HEK293 (cell line): ENCODE results near the gene OBSCN.

Experiments
- CTCF ChIA-PET: fragments of 350-600 bp; formaldehyde crosslinking; extraction: SDS; loops from one replicate; lab custom pipeline; 2021; ENCODE audit warnings: antibody characterized with exemption; lab: Yijun Ruan, JAX
- POLR2A ChIA-PET: fragments of 300-600 bp; formaldehyde crosslinking; extraction: SDS; loops from one replicate; lab custom pipeline; 2020; ENCODE audit warnings: antibody characterized with exemption, inconsistent platforms; lab: Yijun Ruan, JAX
- H3K27ac ChIP-seq: fragments of 200-500 bp; sonication (Bioruptor generic); 2 replicates; pipeline ENCODE4 v1.5.1; 2014; ENCODE audit warnings: low read depth, low read length, control low read depth, inconsistent platforms; ENCODE audit errors: extremely low read depth
- H3K36me3 ChIP-seq, 2 experiments: fragments of 200-500 bp in 1 of 2; sonication (Bioruptor generic) in 1 of 2; 1 replicate in 1 of 2; 2 replicates in 1 of 2; pipeline ENCODE4 v1.5.1; 2014 to 2017; ENCODE audit warnings: inconsistent platforms in 2 of 2, low read length in 2 of 2; ENCODE audit not compliant: control insufficient read depth in 2 of 2, insufficient read depth in 1 of 2
- H3K4me1 ChIP-seq: fragments of 200-500 bp; sonication (Bioruptor generic); 2 replicates; pipeline ENCODE4 v1.5.1; 2014; ENCODE audit warnings: mild to moderate bottlenecking, low read length, inconsistent platforms; ENCODE audit not compliant: control insufficient read depth, insufficient read depth
- H3K4me3 ChIP-seq: 2 replicates; pipeline ENCODE4 v1.5.1; 2011; ENCODE audit warnings: low read depth, mild to moderate bottlenecking, control low read depth, low read length, moderate library complexity
- H3K9me3 ChIP-seq: fragments of 200-500 bp; sonication (Bioruptor generic); 2 replicates; pipeline ENCODE4 v1.5.1; 2014; ENCODE audit warnings: low read depth, low read length, inconsistent platforms; ENCODE audit not compliant: control insufficient read depth, insufficient read depth
- ATF2 ChIP-seq: fragments of 450-650 bp; formaldehyde crosslinking; IDR thresholded peaks from 2 replicates; pipeline ENCODE4 v1.5.1; 2016; ENCODE audit warnings: missing biosample characterization, missing genetic modification characterization, low read depth
- BCL11A ChIP-seq: fragments of 450-650 bp; formaldehyde crosslinking; IDR thresholded peaks from 2 replicates; pipeline ENCODE4 v1.5.1; 2016; ENCODE audit warnings: low read depth, missing biosample characterization, missing genetic modification characterization
- GLI4 ChIP-seq: fragments of 450-650 bp; formaldehyde crosslinking; IDR thresholded peaks from 2 replicates; pipeline ENCODE4 v1.5.1; 2016; ENCODE audit warnings: missing biosample characterization, missing genetic modification characterization
- GLIS2 ChIP-seq: fragments of 450-650 bp; formaldehyde crosslinking; IDR thresholded peaks from 2 replicates; pipeline ENCODE4 v1.5.1; 2016; ENCODE audit warnings: missing biosample characterization, missing genetic modification characterization
- KLF8 ChIP-seq: fragments of 450-650 bp; formaldehyde crosslinking; IDR thresholded peaks from 2 replicates; pipeline ENCODE4 v1.5.1; 2016; ENCODE audit warnings: missing biosample characterization, missing genetic modification characterization
- ZBTB17 ChIP-seq: fragments of 450-650 bp; formaldehyde crosslinking; IDR thresholded peaks from 2 replicates; pipeline ENCODE4 v1.5.1; 2016; ENCODE audit warnings: missing biosample characterization, missing genetic modification characterization
- ZBTB26 ChIP-seq: fragments of 450-650 bp; formaldehyde crosslinking; optimal IDR thresholded peaks from 2 replicates; pipeline ENCODE3; 2016; ENCODE audit warnings: missing biosample characterization, mild to moderate bottlenecking, missing genetic modification characterization
- ZBTB48 ChIP-seq: fragments of 450-650 bp; formaldehyde crosslinking; IDR thresholded peaks from 2 replicates; pipeline ENCODE4 v1.5.1; 2016; ENCODE audit warnings: missing biosample characterization, missing genetic modification characterization
- ZBTB8A ChIP-seq: fragments of 450-650 bp; formaldehyde crosslinking; IDR thresholded peaks from 2 replicates; pipeline ENCODE4 v1.5.1; 2016; ENCODE audit warnings: missing biosample characterization, missing genetic modification characterization
- ZNF10 ChIP-seq: fragments of 450-650 bp; formaldehyde crosslinking; IDR thresholded peaks from 2 replicates; pipeline ENCODE4 v1.5.1; 2017; ENCODE audit warnings: missing biosample characterization, missing genetic modification characterization
- ZNF132 ChIP-seq: fragments of 450-650 bp; formaldehyde crosslinking; IDR thresholded peaks from 2 replicates; pipeline ENCODE4 v1.5.1; 2017; ENCODE audit warnings: missing biosample characterization, missing genetic modification characterization, borderline replicate concordance
- ZNF23 ChIP-seq: fragments of 450-650 bp; formaldehyde crosslinking; IDR thresholded peaks from 2 replicates; pipeline ENCODE4 v1.5.1; 2016; ENCODE audit warnings: missing biosample characterization, missing genetic modification characterization, borderline replicate concordance
- ZNF248 ChIP-seq: fragments of 450-650 bp; formaldehyde crosslinking; IDR thresholded peaks from 2 replicates; pipeline ENCODE4 v1.5.1; 2017; ENCODE audit warnings: missing biosample characterization, missing genetic modification characterization
- ZNF521 ChIP-seq: fragments of 450-650 bp; formaldehyde crosslinking; IDR thresholded peaks from 2 replicates; pipeline ENCODE4 v1.5.1; 2017; ENCODE audit warnings: missing biosample characterization, mild to moderate bottlenecking, missing genetic modification characterization
- ZNF548 ChIP-seq: fragments of 450-650 bp; formaldehyde crosslinking; IDR thresholded peaks from 2 replicates; pipeline ENCODE4 v1.5.1; 2016; ENCODE audit warnings: missing biosample characterization, missing genetic modification characterization
- ZNF600 ChIP-seq: fragments of 450-650 bp; formaldehyde crosslinking; IDR thresholded peaks from 2 replicates; pipeline ENCODE4 v1.5.1; 2016; ENCODE audit warnings: missing biosample characterization, missing genetic modification characterization
- ZNF776 ChIP-seq: fragments of 450-650 bp; formaldehyde crosslinking; IDR thresholded peaks from 2 replicates; pipeline ENCODE4 v1.5.0; 2017; ENCODE audit warnings: missing biosample characterization, missing genetic modification characterization, borderline replicate concordance
- ZNF785 ChIP-seq: fragments of 450-650 bp; formaldehyde crosslinking; IDR thresholded peaks from 2 replicates; pipeline ENCODE4 v1.5.1; 2016; ENCODE audit warnings: missing biosample characterization, missing genetic modification characterization

OBSCN gene

GRCh38 chr1:228374711-228375577 lies 167.1 kb downstream of the OBSCN start:
- POLR2A ChIA-PET, result no interaction called here
- CTCF ChIA-PET, result interaction anchor here (0.6 kb wide), 2 partner anchors 210 to 322 kb away, joined by 3 read pairs; partner anchors contain the start of gene IBA57
- peaks cover 3% of the 10 kb centered on the region; the same call in 1 of the 2 replicates for H3K4me1 ChIP-seq
- H3K27ac ChIP-seq, result no peak overlapping the region
- H3K4me3 ChIP-seq, result no peak overlapping the region
- no peaks in the 10 kb centered on the region for H3K36me3 ChIP-seq
- TF ChIP-seq ZBTB48 (tag by site-specific recombination), result peak; percentile 52; the same call in 1 of the 2 replicates
- TF ChIP-seq ZNF521 (tag by site-specific recombination), result no peak
- no peak for TF ChIP-seq ZNF785 (tag by site-specific recombination)
- TF ChIP-seq BCL11A (tag by site-specific recombination), result peak; percentile 7; the same call in 1 of the 2 replicates
- no peak for TF ChIP-seq ZNF132 (tag by site-specific recombination)
- peak; percentile 78 for TF ChIP-seq GLIS2
- H3K9me3 ChIP-seq, result no peaks in the 10 kb centered on the region

- no peak for TF ChIP-seq ZNF248 (tag by site-specific recombination)
- peak; percentile 95 for TF ChIP-seq ZNF10
- Histone ChIP-seq H3K4me1 (peaks cover 3% of the 10 kb centered on the region; the same call in 1 of the 2 replicates), H3K4me3 (no peak overlapping the region), H3K9me3 (no peaks in the 10 kb centered on the region), H3K27ac (no peak overlapping the region), H3K36me3 (no peaks in the 10 kb centered on the region)
- ChIA-PET POLR2A (interaction anchor here (1.6 kb wide), 1 partner anchor 82 kb away, joined by 4 read pairs; a partner anchor contains a TSS), CTCF (interaction anchor here (0.7 kb wide), 1 partner anchor 895 kb away, joined by 3 read pairs; no protein-coding TSS in a partner anchor)
Measured at GRCh38 chr1:228375578-228376261, 167.9 kb downstream of the OBSCN start.

GRCh38 chr1:228376262-228376628 lies 168.4 kb downstream of the OBSCN start:
- POLR2A ChIA-PET, result interaction anchor here (1.6 kb wide), 1 partner anchor 81 kb away, joined by 4 read pairs; a partner anchor contains a TSS
- H3K4me1 ChIP-seq, result peaks cover 3% of the 10 kb centered on the region; the same call in 1 of the 2 replicates
- H3K4me3 ChIP-seq, result no peak overlapping the region
- CTCF ChIA-PET, result interaction anchor here (0.7 kb wide), 1 partner anchor 895 kb away, joined by 3 read pairs; no protein-coding TSS in a partner anchor
- H3K36me3 ChIP-seq, result no peaks in the 10 kb centered on the region
- TF ChIP-seq KLF8 (0 out of 2 replicates have a peak, but pooled peaks have one; percentile 27), ATF2 (tag by site-specific recombination) (no peak), ZBTB17 (peak; percentile 95), ZNF23 (peak; percentile 98), ZNF776 (tag by site-specific recombination) (no peak), ZNF548 (tag by site-specific recombination) (no peak), ZBTB8A (tag by site-specific recombination) (no peak), GLI4 (tag by site-specific recombination) (peak; percentile 100), ZBTB26 (tag by site-specific recombination) (no peak), ZNF600 (tag by site-specific recombination) (peak; percentile 84)
- no peaks in the 10 kb centered on the region for H3K9me3 ChIP-seq
- H3K27ac ChIP-seq, result no peak overlapping the region
